ENCODE data around the gene MEIKIN. TPM values are rescaled to one million over a fixed set of nuclear protein-coding genes. Genes with fewer than 3 reads are reported as not detected.

MEIKIN gene
- total RNA-seq, 1 experiment from 2014 or later: not detected

DNA sequence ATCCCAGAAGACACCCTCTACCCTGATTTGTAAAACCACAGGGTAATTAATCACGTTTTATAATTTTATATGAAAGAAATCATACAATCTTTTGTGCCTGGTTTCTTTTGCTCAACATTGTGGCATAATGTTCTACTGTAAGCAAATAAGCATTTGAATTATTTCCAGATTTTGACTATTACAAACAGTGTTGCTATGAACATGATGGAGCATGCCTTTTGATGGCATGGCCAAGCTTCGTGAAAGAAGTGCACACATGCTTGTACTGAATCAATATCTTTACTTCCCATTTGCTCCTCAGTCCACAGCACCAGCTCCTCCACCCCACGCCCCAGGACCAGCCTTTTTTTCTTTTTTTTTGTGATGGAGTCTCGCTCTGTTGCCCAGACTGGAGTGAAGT, 36.1 kb upstream of the MEIKIN start:
- Mint-ChIP-seq H3K4me1 (ENCODE audit: low read depth, unreplicated experiment) (no peaks in the 10 kb centered on the region), H3K9me3 (ENCODE audit: low read depth, unreplicated experiment) (no peaks in the 10 kb centered on the region), H3K27me3 (ENCODE audit: unreplicated experiment) (peaks cover 50% of the 10 kb centered on the region), H3K4me3 (ENCODE audit: low read depth, unreplicated experiment) (no peak overlapping the region), H3K36me3 (ENCODE audit: insufficient read depth, unreplicated experiment) (no peaks in the 10 kb centered on the region), H3K27ac (ENCODE audit: unreplicated experiment) (no peak overlapping the region)
- no peak for DNase-seq
- CTCF ChIA-PET: interaction anchor here (0.7 kb wide), 1 partner anchor 30 kb away, joined by 3 read pairs; the partner anchor contains the start of gene ACSL6
- TF ChIP-seq, protein P1, sequence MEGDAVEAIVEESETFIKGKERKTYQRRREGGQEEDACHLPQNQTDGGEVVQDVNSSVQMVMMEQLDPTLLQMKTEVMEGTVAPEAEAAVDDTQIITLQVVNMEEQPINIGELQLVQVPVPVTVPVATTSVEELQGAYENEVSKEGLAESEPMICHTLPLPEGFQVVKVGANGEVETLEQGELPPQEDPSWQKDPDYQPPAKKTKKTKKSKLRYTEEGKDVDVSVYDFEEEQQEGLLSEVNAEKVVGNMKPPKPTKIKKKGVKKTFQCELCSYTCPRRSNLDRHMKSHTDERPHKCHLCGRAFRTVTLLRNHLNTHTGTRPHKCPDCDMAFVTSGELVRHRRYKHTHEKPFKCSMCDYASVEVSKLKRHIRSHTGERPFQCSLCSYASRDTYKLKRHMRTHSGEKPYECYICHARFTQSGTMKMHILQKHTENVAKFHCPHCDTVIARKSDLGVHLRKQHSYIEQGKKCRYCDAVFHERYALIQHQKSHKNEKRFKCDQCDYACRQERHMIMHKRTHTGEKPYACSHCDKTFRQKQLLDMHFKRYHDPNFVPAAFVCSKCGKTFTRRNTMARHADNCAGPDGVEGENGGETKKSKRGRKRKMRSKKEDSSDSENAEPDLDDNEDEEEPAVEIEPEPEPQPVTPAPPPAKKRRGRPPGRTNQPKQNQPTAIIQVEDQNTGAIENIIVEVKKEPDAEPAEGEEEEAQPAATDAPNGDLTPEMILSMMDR (IDR thresholded peaks at IDR 0.05; ENCODE audit: unreplicated experiment): no peak
- no TSS peak for BruUV-seq (replicated peaks)
- intact Hi-C loops (cut with micrococcal nuclease; ENCODE audit: unreplicated experiment): no loop called here

DNA sequence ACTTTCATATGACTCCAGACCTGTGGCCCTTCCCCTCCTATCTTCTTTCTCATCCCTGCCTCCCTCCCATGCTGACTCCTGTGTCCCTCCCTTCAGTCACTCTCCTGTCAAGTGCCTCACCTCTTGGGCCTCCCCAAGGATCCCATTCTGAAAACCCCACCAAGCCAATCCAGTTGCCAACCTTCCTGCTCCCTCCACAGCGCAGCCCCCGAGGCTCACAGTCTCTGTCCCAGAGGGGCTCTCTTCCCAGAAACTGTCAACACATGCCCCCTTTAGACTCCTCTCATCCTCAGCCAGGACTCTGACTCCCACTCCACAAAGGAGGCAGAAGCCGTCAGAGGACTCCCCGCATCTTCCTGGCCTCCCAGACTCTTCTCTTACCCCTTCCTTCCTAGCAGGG, 35.2 kb upstream of the MEIKIN start:
- H3K27ac Mint-ChIP-seq (ENCODE audit: unreplicated experiment): no peak overlapping the region
- no peak for DNase-seq
- no peaks in the 10 kb centered on the region for H3K4me1 Mint-ChIP-seq (ENCODE audit: low read depth, unreplicated experiment)
- no peaks in the 10 kb centered on the region for H3K36me3 Mint-ChIP-seq (ENCODE audit: insufficient read depth, unreplicated experiment)
- TF ChIP-seq, protein P1 (IDR thresholded peaks at IDR 0.05; ENCODE audit: unreplicated experiment): no peak
- H3K4me3 Mint-ChIP-seq (ENCODE audit: low read depth, unreplicated experiment): no peak overlapping the region
- BruUV-seq (replicated peaks): no TSS peak
- CTCF ChIA-PET: interaction anchor here (0.6 kb wide), 1 partner anchor 1928 kb away, joined by 3 read pairs; no protein-coding TSS in a partner anchor
- intact Hi-C loops (cut with micrococcal nuclease; ENCODE audit: unreplicated experiment): no loop called here
- no peaks in the 10 kb centered on the region for H3K9me3 Mint-ChIP-seq (ENCODE audit: low read depth, unreplicated experiment)
- H3K27me3 Mint-ChIP-seq (ENCODE audit: unreplicated experiment): peaks cover 50% of the 10 kb centered on the region

DNA sequence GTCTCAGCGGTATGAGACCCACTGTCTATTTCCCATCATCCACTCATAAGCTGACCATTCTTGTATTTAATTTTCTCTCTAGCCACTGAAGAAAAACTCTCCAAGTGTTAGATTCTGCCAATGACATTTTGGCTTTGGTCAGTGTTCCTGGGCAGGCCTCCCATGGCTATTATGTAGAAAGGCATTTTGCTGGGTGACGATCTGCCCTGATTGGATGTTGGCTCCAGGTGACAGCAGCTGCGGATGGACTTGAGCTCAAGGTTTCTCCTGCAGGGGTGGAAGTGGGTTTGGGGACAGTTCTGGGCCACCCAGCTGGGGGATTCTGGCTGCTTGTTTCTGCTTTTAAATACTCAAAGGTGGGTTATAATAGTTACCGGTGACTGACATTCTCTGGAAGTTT, 34.4 kb upstream of the MEIKIN start:
- no peak for DNase-seq
- Mint-ChIP-seq H3K27me3 (ENCODE audit: unreplicated experiment) (peaks cover 46% of the 10 kb centered on the region), H3K27ac (ENCODE audit: unreplicated experiment) (no peak overlapping the region), H3K9me3 (ENCODE audit: low read depth, unreplicated experiment) (no peaks in the 10 kb centered on the region), H3K4me1 (ENCODE audit: low read depth, unreplicated experiment) (no peaks in the 10 kb centered on the region), H3K36me3 (ENCODE audit: insufficient read depth, unreplicated experiment) (no peaks in the 10 kb centered on the region), H3K4me3 (ENCODE audit: low read depth, unreplicated experiment) (no peak overlapping the region)
- TF ChIP-seq, protein P1 (IDR thresholded peaks at IDR 0.05; ENCODE audit: unreplicated experiment): no peak
- intact Hi-C loops (cut with micrococcal nuclease; ENCODE audit: unreplicated experiment): no loop called here
- CTCF ChIA-PET: interaction anchor here (0.6 kb wide), 1 partner anchor 1927 kb away, joined by 3 read pairs; no protein-coding TSS in a partner anchor
- no TSS peak for BruUV-seq (replicated peaks)

DNA sequence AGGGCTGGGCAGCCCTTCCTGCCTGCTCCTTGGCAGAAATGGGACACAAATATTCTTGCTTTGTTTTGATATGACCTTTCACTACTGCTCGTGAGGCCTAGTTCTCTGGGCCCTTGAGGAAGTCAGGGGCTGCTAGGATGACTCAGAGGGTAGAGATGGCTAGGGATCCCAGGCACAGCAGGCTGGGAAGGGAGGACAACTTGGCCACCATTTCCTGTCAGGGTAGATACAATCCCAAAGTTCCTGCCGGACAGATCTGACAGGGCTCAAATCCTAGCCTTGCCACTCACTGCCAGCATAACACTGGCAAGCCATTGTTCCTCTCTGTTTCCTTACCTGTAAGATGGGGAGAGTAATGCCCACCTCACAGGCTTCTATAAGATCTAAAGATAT, 31.7 kb upstream of the MEIKIN start:
- no TSS peak for BruUV-seq (replicated peaks)
- H3K27me3 Mint-ChIP-seq (ENCODE audit: unreplicated experiment): peaks cover 33% of the 10 kb centered on the region
- CTCF ChIA-PET: interaction anchor here (1.4 kb wide), 1 partner anchor 25 kb away, joined by 3 read pairs; no protein-coding TSS in a partner anchor

More for the DNA sequence above, 31.7 kb upstream of the MEIKIN start:
- TF ChIP-seq, protein P1 (IDR thresholded peaks at IDR 0.05; ENCODE audit: unreplicated experiment): no peak
- intact Hi-C loops (cut with micrococcal nuclease; ENCODE audit: unreplicated experiment): no loop called here
- H3K4me1 Mint-ChIP-seq (ENCODE audit: low read depth, unreplicated experiment): no peaks in the 10 kb centered on the region
- H3K9me3 Mint-ChIP-seq (ENCODE audit: low read depth, unreplicated experiment): no peaks in the 10 kb centered on the region
- H3K36me3 Mint-ChIP-seq (ENCODE audit: insufficient read depth, unreplicated experiment): no peaks in the 10 kb centered on the region
- no peak overlapping the region for H3K4me3 Mint-ChIP-seq (ENCODE audit: low read depth, unreplicated experiment)
- H3K27ac Mint-ChIP-seq (ENCODE audit: unreplicated experiment): no peak overlapping the region
- DNase-seq: no peak

All from Calu3 (cell line).